HepG2 (cell line): Measurements from ENCODE around the gene ALS2. TPM values are rescaled to one million over a fixed set of nuclear protein-coding genes. Genes with fewer than 3 reads are reported as not detected.
A peak's percentile ranks its signal among the peaks of the same experiment; 100 is the strongest.

Experiments used
- FOXA3 ChIP-seq: IDR thresholded peaks from 2 replicates; pipeline ENCODE4 v1.6.1; 2016; ENCODE audit warnings: missing genetic modification reagents, missing compliant biosample characterization
- FOXP4 ChIP-seq: sonication (generic); formaldehyde crosslinking; IDR thresholded peaks from 2 replicates; pipeline ENCODE4 v1.4.0; 2020; ENCODE audit warnings: missing genetic modification reagents
- HDAC2 ChIP-seq: sonication (generic); formaldehyde crosslinking; IDR thresholded peaks from 2 replicates; pipeline ENCODE4 v1.4.0; 2020; ENCODE audit warnings: missing genetic modification reagents
- REPIN1 ChIP-seq: sonication (generic); formaldehyde crosslinking; IDR thresholded peaks from 2 replicates; pipeline ENCODE4 v1.8.0; 2022; ENCODE audit warnings: missing genetic modification reagents, low read depth, mild to moderate bottlenecking, borderline replicate concordance
- ZBTB49 ChIP-seq: sonication (generic); formaldehyde crosslinking; IDR thresholded peaks from 2 replicates; pipeline ENCODE4 v1.4.0; 2020; ENCODE audit warnings: missing genetic modification reagents, borderline replicate concordance
- ZGPAT ChIP-seq: IDR thresholded peaks from 2 replicates; pipeline ENCODE4 v1.6.1; 2016; ENCODE audit warnings: mild to moderate bottlenecking
- ZNF292 ChIP-seq: sonication (generic); formaldehyde crosslinking; IDR thresholded peaks from 2 replicates; pipeline ENCODE4 v1.8.1; 2022; ENCODE audit warnings: mild to moderate bottlenecking, low read depth, missing genetic modification reagents, borderline replicate concordance
- ZNF333 ChIP-seq: sonication (generic); formaldehyde crosslinking; IDR thresholded peaks from 2 replicates; pipeline ENCODE4 v1.4.0; 2020; ENCODE audit warnings: mild to moderate bottlenecking, missing genetic modification reagents, borderline replicate concordance
- polyA plus RNA-seq, 8 experiments: library from polyadenylated mRNA; depleted of rRNA in 3 of 8; stranded (reverse) in 7 of 8; unstranded in 1 of 8; fragments of >200 nt; fragmentation: Illumina TruSeq in 4 of 8; extraction: Trizol in 4 of 8; gene quantifications; 2 replicates each; pipeline versions ENCODE4 v1.2.1 to v1.2.3, GENCODE V29; 2011 to 2016; ENCODE audit warnings: low read depth in 4 of 8, missing spikeins in 1 of 8, mixed read lengths in 1 of 8; ENCODE audit not compliant: insufficient read depth in 1 of 8
- total RNA-seq, 5 experiments: library from RNA; depleted of rRNA; stranded (reverse); fragments of >200 nt; fragmentation: Illumina TruSeq; extraction: Trizol; gene quantifications; 2 replicates each; pipeline ENCODE4 v1.2.3, GENCODE V29; 2016; ENCODE audit warnings: low read depth in 1 of 5

The ALS2 gene
- total and polyA plus RNA-seq, 2 of the 13 experiments (the other 11 are each of a cell fraction or from before 2014, with no cell fraction given), result 12.7 to 19.3 TPM

GRCh38 chr2:201735486-201735885 lies 45.2 kb downstream of the ALS2 start (continued):
- TF ChIP-seq ZBTB49 (CRISPR knock-in tag), result no peak
- TF ChIP-seq REPIN1 (CRISPR knock-in tag), result peak; percentile 32; the same call in 1 of the 2 replicates
- peak; percentile 30; the same call in 1 of the 2 replicates for TF ChIP-seq ZGPAT (CRISPR knock-in tag)
- 0 out of 2 replicates have a peak, but pooled peaks have one; percentile 30 for TF ChIP-seq ZNF292 (CRISPR knock-in tag)
- TF ChIP-seq FOXA3 (CRISPR knock-in tag), result peak; percentile 83
- no peak for TF ChIP-seq ZNF333 (CRISPR knock-in tag)
- peak; percentile 54; the same call in 1 of the 2 replicates for TF ChIP-seq HDAC2 (CRISPR knock-in tag)
- peak; percentile 59; the same call in 1 of the 2 replicates for TF ChIP-seq FOXP4 (CRISPR knock-in tag)
